Kidney (tissue), 14 donors: Measurements from ENCODE around the gene HNRNPUL1. TPM values are rescaled to one million over a fixed set of nuclear protein-coding genes. Genes with fewer than 3 reads are reported as not detected.

Experiments
- DNase-seq, 5 donors: peaks; one replicate each; pipeline ENCODE4 v3.0.0-alpha.2; 2013 to 2020
- FAIRE-seq: peaks from 2 replicates; lab custom pipeline; 2012; peaks lifted over from hg19 to GRCh38; lab: Jason Lieb, UNC
- H3K27ac ChIP-seq, 2 donors: one replicate each; pipeline ENCODE4 v1.7.0; 2013; ENCODE audit warnings: low read depth in 2 of 2, low read length in 2 of 2, inconsistent platforms in 1 of 2
- H3K27me3 ChIP-seq: one replicate; pipeline ENCODE4 v1.7.1; 2013; ENCODE audit warnings: low read length, inconsistent platforms; ENCODE audit not compliant: control insufficient read depth, insufficient read depth
- H3K36me3 ChIP-seq, 3 donors: one replicate each; pipeline versions ENCODE4 v1.7.0 to v1.7.1; 2013; ENCODE audit warnings: low read length in 3 of 3, control low read depth in 1 of 3, inconsistent platforms in 1 of 3; ENCODE audit not compliant: insufficient read depth in 3 of 3, control insufficient read depth in 2 of 3
- H3K4me1 ChIP-seq, 3 donors: one replicate each; pipeline versions ENCODE4 v1.7.0 to v1.7.1; 2013; ENCODE audit warnings: low read length in 3 of 3, inconsistent platforms in 1 of 3, low read depth in 1 of 3; ENCODE audit not compliant: control insufficient read depth in 2 of 3, insufficient read depth in 2 of 3
- H3K4me3 ChIP-seq, 3 donors: one replicate each; pipeline versions ENCODE4 v1.7.0 to v1.8.1; 2013; ENCODE audit warnings: low read length in 3 of 3, control low read depth in 1 of 3, inconsistent platforms in 1 of 3
- H3K9ac ChIP-seq, 3 donors: one replicate each; pipeline versions ENCODE4 v1.7.0 to v1.7.1; 2013; ENCODE audit warnings: low read length in 3 of 3, control low read depth in 1 of 3, inconsistent platforms in 1 of 3
- H3K9me3 ChIP-seq, 3 donors: one replicate each; pipeline versions ENCODE4 v1.7.0 to v1.7.1; 2013; ENCODE audit warnings: low read length in 3 of 3, control low read depth in 1 of 3, inconsistent platforms in 1 of 3; ENCODE audit not compliant: control insufficient read depth in 2 of 3, insufficient read depth in 1 of 3
- intact Hi-C: fragments of 100-400 bp; cut with DNase I; formaldehyde crosslinking; loops from one replicate; pipeline ENCODE4 v1.11.1; 2022
- polyA plus RNA-seq: library from polyadenylated mRNA; stranded (reverse); fragments of 350-450 nt; fragmentation: Illumina TruSeq; extraction: RNeasy Lipid Tissue Mini Kit (QIAGEN cat#74804); gene quantifications from one replicate; pipeline ENCODE4 v1.2.3, GENCODE V29; 2014; ENCODE audit warnings: low read depth, low replicate concordance; ENCODE audit not compliant: insufficient read depth
- total RNA-seq: library from RNA; stranded (reverse); fragmentation: NEBNext Ultra II Directional; extraction: Animal tissue kit (Norgen Biotek cat#: 25700); gene quantifications from one replicate; pipeline ENCODE4 v1.2.1, GENCODE V29; 2021
- TF ChIP-seq, protein P1 (sequence below): IDR thresholded peaks from 3 replicates; pipeline ENCODE4 v1.5.1; 2012; ENCODE audit warnings: mild to moderate bottlenecking, moderate library complexity, borderline replicate concordance; ENCODE audit not compliant: insufficient read depth; ENCODE audit errors: extremely low read depth
- donor health status: control.
- donor health status: control.
- donor health status: control.
- donor health status: control.
- donor health status: control.
- donor health status: DM: yes; HTN: yes; CAD: no.
- donor health status: Normal renal cell carcinoma (clear cell type).

HNRNPUL1 gene
- total and polyA plus RNA-seq, 2 donors from 2014 or later: 51.0 to 182 TPM

DNA sequence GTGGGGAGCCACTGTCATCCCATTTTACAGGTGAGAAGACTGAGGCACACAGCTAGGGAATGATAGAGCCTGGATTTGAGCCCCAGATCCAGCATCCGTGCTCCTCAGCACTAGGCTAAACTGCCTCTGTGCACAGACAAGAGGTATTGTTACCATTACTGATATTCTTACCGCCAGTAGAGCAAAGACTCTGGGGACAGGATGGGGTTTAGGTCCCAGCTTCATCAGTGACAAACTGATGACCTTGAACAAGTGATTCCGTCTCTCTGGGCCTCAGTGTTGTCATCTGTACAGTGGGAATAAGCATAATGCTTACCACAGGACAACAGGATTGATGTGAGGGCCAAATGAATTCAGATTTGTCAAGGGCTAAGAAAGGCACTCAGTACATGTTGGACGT lies 28.7 kb upstream of the HNRNPUL1 start:
- H3K9me3 ChIP-seq: no peaks in the 10 kb centered on the region
- DNase-seq (no peak), FAIRE-seq (no peak)
- H3K27me3 ChIP-seq: no peaks in the 10 kb centered on the region
- no peak overlapping the region for H3K27ac ChIP-seq
- no peak overlapping the region for H3K4me3 ChIP-seq
- no peaks in the 10 kb centered on the region for H3K4me1 ChIP-seq
- TF ChIP-seq, protein P1, sequence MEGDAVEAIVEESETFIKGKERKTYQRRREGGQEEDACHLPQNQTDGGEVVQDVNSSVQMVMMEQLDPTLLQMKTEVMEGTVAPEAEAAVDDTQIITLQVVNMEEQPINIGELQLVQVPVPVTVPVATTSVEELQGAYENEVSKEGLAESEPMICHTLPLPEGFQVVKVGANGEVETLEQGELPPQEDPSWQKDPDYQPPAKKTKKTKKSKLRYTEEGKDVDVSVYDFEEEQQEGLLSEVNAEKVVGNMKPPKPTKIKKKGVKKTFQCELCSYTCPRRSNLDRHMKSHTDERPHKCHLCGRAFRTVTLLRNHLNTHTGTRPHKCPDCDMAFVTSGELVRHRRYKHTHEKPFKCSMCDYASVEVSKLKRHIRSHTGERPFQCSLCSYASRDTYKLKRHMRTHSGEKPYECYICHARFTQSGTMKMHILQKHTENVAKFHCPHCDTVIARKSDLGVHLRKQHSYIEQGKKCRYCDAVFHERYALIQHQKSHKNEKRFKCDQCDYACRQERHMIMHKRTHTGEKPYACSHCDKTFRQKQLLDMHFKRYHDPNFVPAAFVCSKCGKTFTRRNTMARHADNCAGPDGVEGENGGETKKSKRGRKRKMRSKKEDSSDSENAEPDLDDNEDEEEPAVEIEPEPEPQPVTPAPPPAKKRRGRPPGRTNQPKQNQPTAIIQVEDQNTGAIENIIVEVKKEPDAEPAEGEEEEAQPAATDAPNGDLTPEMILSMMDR: no peak
- H3K36me3 ChIP-seq: peaks cover 0 to 2% (median 0%) of the 10 kb centered on the region in 3 donors
- H3K9ac ChIP-seq: no peak overlapping the region
- intact Hi-C loops: no loop called here

GRCh38 chr19:41238244-41238643 lies 25.9 kb upstream of the HNRNPUL1 start:
- FAIRE-seq (no peak), DNase-seq (no peak)
- Histone ChIP-seq H3K4me3 (no peak overlapping the region), H3K9me3 (no peaks in the 10 kb centered on the region), H3K27me3 (no peaks in the 10 kb centered on the region), H3K36me3 (peaks cover 0 to 2% (median 0%) of the 10 kb centered on the region in 3 donors), H3K4me1 (no peaks in the 10 kb centered on the region), H3K9ac (no peak overlapping the region), H3K27ac (no peak overlapping the region)
- intact Hi-C loops: no loop called here
- TF ChIP-seq, protein P1: no peak

DNA sequence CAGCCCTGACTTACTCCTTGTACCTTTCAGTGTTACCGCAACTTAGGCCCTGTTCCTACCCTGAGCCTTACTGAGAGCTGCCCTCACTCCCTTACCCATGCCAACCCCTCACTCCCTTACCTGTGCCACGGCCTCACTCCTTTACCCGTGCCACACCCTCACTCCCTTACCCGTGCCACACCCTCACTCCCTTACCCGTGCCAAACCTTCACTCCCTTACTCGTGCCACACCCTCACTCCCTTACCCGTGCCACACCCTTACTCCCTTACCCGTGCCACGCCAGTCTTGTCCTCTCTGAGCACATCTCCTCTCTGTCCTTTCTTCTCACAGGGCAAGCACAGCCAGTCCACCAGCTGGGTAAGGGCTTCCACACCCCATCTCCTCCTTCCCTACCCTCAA lies 24.8 kb upstream of the HNRNPUL1 start:
- TF ChIP-seq, protein P1: no peak
- FAIRE-seq (no peak), DNase-seq (no peak)
- intact Hi-C loops: no loop called here
- Histone ChIP-seq H3K27me3 (no peaks in the 10 kb centered on the region), H3K9me3 (no peaks in the 10 kb centered on the region), H3K36me3 (peaks cover 0 to 2% (median 0%) of the 10 kb centered on the region in 3 donors), H3K4me3 (no peak overlapping the region), H3K4me1 (no peaks in the 10 kb centered on the region), H3K27ac (no peak overlapping the region), H3K9ac (no peak overlapping the region)

DNA sequence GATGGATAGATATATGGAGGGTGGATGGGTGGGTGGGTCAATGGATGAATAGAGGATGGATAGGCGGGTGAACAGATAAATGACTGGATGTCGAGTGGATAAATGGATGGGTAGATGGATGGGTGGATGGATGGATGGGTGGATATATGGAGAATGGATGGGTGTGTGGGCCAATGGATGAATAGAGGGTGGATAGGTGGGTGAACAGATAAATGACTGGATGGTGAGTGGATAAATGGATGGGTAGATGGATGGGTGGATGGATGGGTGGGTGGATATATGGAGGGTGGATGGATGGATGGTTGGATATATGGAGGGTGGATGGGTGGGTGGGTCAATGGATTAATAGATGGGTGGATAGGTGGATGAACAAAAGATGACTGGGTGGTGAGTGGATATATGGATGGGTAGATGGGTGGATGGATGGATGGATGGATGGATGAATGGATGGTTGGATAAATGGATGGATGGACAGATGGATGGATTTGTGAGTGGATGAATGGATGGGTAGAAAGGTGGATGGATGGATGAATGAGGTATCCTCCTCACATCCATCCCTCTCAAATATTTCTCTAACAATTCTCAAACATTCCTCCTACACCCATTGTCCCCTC lies 24.1 kb upstream of the HNRNPUL1 start:
- intact Hi-C loops: no loop called here
- DNase-seq (no peak), FAIRE-seq (no peak)
- H3K4me1 ChIP-seq: no peaks in the 10 kb centered on the region
- no peak overlapping the region for H3K27ac ChIP-seq
- H3K27me3 ChIP-seq: no peaks in the 10 kb centered on the region
- no peaks in the 10 kb centered on the region for H3K36me3 ChIP-seq
- no peaks in the 10 kb centered on the region for H3K9me3 ChIP-seq
- TF ChIP-seq, protein P1: no peak
- H3K4me3 ChIP-seq: no peak overlapping the region
- H3K9ac ChIP-seq: no peak overlapping the region
